HepG2 (cell line): ENCODE measurements around the gene FBLL1. TPM values are rescaled to one million over a fixed set of nuclear protein-coding genes. Genes with fewer than 3 reads are reported as not detected.

Source experiments
- DRAP1 ChIP-seq: IDR thresholded peaks from 2 replicates; pipeline ENCODE4 v1.6.1; 2016; ENCODE audit warnings: missing genetic modification reagents, missing compliant biosample characterization
- MAFG ChIP-seq: sonication (generic); formaldehyde crosslinking; IDR thresholded peaks from 2 replicates; pipeline ENCODE4 v1.5.1; 2020; ENCODE audit warnings: mild to moderate bottlenecking, missing genetic modification reagents
- RBM39 ChIP-seq: fragments of 200-400 bp; formaldehyde crosslinking; IDR thresholded peaks from one replicate; pipeline ENCODE4 v1.6.1; 2018; ENCODE audit warnings: antibody characterized with exemption, mild to moderate bottlenecking, low read depth, low read length; ENCODE audit not compliant: poor library complexity, severe bottlenecking
- SNAPC5 ChIP-seq: sonication (generic); formaldehyde crosslinking; IDR thresholded peaks from 2 replicates; pipeline ENCODE4 v1.8.1; 2023; ENCODE audit warnings: mild to moderate bottlenecking, missing genetic modification reagents, borderline replicate concordance
- SOX5 ChIP-seq: IDR thresholded peaks from 2 replicates; pipeline ENCODE4 v1.6.1; 2016; ENCODE audit warnings: borderline replicate concordance
- SRY ChIP-seq: sonication (generic); formaldehyde crosslinking; IDR thresholded peaks from 2 replicates; pipeline ENCODE4 v1.8.0; 2022; ENCODE audit warnings: mild to moderate bottlenecking, missing genetic modification reagents
- SYNCRIP ChIP-seq: fragments of 200-400 bp; formaldehyde crosslinking; IDR thresholded peaks from 2 replicates; pipeline ENCODE4 v1.6.1; 2018; ENCODE audit warnings: mild to moderate bottlenecking, low read depth, low read length; ENCODE audit not compliant: insufficient read depth
- TBX2 ChIP-seq: sonication (generic); formaldehyde crosslinking; IDR thresholded peaks from 2 replicates; pipeline ENCODE4 v1.5.0; 2020; ENCODE audit warnings: missing genetic modification reagents, mild to moderate bottlenecking, borderline replicate concordance
- USF2 ChIP-seq, 2 experiments: sonication (generic) in 1 of 2; formaldehyde crosslinking in 1 of 2; IDR thresholded peaks; 2 replicates each; pipeline versions ENCODE4 v1.5.1 to v1.6.1; 2011 to 2020; ENCODE audit warnings: borderline replicate concordance in 1 of 2, low read depth in 1 of 2, low read length in 1 of 2, mild to moderate bottlenecking in 1 of 2, missing genetic modification reagents in 1 of 2, moderate library complexity in 1 of 2
- ZC3H4 ChIP-seq: sonication (generic); formaldehyde crosslinking; IDR thresholded peaks from 2 replicates; pipeline ENCODE4 v1.4.0; 2020; ENCODE audit warnings: missing genetic modification reagents, borderline replicate concordance
- ZNF367 ChIP-seq: sonication (generic); formaldehyde crosslinking; IDR thresholded peaks from 2 replicates; pipeline ENCODE4 v1.4.0; 2020; ENCODE audit warnings: missing genetic modification reagents, borderline replicate concordance
- ZNF501 ChIP-seq: sonication (generic); formaldehyde crosslinking; IDR thresholded peaks from 2 replicates; pipeline ENCODE4 v1.5.1; 2020; ENCODE audit warnings: mild to moderate bottlenecking, moderate library complexity, missing genetic modification reagents
- ZNF710 ChIP-seq: sonication (generic); formaldehyde crosslinking; IDR thresholded peaks from 2 replicates; pipeline ENCODE4 v1.5.0; 2020; ENCODE audit warnings: mild to moderate bottlenecking, missing genetic modification reagents, borderline replicate concordance
- ZNF781 ChIP-seq: sonication (generic); formaldehyde crosslinking; IDR thresholded peaks from 2 replicates; pipeline ENCODE4 v1.5.1; 2020; ENCODE audit warnings: borderline replicate concordance, mild to moderate bottlenecking, missing genetic modification reagents; ENCODE audit errors: not compliant biosample characterization
- polyA plus RNA-seq, 8 experiments: library from polyadenylated mRNA; depleted of rRNA in 3 of 8; stranded (reverse) in 7 of 8; unstranded in 1 of 8; fragments of >200 nt; fragmentation: Illumina TruSeq in 4 of 8; extraction: Trizol in 4 of 8; gene quantifications; 2 replicates each; pipeline versions ENCODE4 v1.2.1 to v1.2.3, GENCODE V29; 2011 to 2016; ENCODE audit warnings: low read depth in 4 of 8, missing spikeins in 1 of 8, mixed read lengths in 1 of 8; ENCODE audit not compliant: insufficient read depth in 1 of 8
- total RNA-seq, 5 experiments: library from RNA; depleted of rRNA; stranded (reverse); fragments of >200 nt; fragmentation: Illumina TruSeq; extraction: Trizol; gene quantifications; 2 replicates each; pipeline ENCODE4 v1.2.3, GENCODE V29; 2016; ENCODE audit warnings: low read depth in 1 of 5
- TF ChIP-seq, protein P1 (sequence below): IDR thresholded peaks from 2 replicates; pipeline ENCODE4 v1.6.1; 2016; ENCODE audit warnings: low read depth, missing genetic modification reagents, missing compliant biosample characterization
- TF ChIP-seq, protein P2 (sequence below): sonication (generic); formaldehyde crosslinking; IDR thresholded peaks from 2 replicates; pipeline ENCODE4 v1.8.0; 2022; ENCODE audit warnings: missing genetic modification reagents, low read depth, mild to moderate bottlenecking, borderline replicate concordance

FBLL1 gene
- total and polyA plus RNA-seq, 2 of the 13 experiments (the other 11 are each of a cell fraction or from before 2014, with no cell fraction given), result 0.17 to 0.18 TPM

- TF ChIP-seq, protein P1, sequence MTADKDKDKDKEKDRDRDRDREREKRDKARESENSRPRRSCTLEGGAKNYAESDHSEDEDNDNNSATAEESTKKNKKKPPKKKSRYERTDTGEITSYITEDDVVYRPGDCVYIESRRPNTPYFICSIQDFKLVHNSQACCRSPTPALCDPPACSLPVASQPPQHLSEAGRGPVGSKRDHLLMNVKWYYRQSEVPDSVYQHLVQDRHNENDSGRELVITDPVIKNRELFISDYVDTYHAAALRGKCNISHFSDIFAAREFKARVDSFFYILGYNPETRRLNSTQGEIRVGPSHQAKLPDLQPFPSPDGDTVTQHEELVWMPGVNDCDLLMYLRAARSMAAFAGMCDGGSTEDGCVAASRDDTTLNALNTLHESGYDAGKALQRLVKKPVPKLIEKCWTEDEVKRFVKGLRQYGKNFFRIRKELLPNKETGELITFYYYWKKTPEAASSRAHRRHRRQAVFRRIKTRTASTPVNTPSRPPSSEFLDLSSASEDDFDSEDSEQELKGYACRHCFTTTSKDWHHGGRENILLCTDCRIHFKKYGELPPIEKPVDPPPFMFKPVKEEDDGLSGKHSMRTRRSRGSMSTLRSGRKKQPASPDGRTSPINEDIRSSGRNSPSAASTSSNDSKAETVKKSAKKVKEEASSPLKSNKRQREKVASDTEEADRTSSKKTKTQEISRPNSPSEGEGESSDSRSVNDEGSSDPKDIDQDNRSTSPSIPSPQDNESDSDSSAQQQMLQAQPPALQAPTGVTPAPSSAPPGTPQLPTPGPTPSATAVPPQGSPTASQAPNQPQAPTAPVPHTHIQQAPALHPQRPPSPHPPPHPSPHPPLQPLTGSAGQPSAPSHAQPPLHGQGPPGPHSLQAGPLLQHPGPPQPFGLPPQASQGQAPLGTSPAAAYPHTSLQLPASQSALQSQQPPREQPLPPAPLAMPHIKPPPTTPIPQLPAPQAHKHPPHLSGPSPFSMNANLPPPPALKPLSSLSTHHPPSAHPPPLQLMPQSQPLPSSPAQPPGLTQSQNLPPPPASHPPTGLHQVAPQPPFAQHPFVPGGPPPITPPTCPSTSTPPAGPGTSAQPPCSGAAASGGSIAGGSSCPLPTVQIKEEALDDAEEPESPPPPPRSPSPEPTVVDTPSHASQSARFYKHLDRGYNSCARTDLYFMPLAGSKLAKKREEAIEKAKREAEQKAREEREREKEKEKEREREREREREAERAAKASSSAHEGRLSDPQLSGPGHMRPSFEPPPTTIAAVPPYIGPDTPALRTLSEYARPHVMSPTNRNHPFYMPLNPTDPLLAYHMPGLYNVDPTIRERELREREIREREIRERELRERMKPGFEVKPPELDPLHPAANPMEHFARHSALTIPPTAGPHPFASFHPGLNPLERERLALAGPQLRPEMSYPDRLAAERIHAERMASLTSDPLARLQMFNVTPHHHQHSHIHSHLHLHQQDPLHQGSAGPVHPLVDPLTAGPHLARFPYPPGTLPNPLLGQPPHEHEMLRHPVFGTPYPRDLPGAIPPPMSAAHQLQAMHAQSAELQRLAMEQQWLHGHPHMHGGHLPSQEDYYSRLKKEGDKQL (CRISPR knock-in tag), result no peak
- TF ChIP-seq SYNCRIP (no peak), SOX5 (CRISPR knock-in tag) (peak; percentile 49; the same call in 1 of the 2 replicates), ZNF367 (CRISPR knock-in tag) (no peak), ZC3H4 (CRISPR knock-in tag) (no peak), ZNF781 (CRISPR knock-in tag) (peak; percentile 21), RBM39 (peak; percentile 52), SRY (CRISPR knock-in tag) (no peak; the same call in 1 of the 2 replicates), DRAP1 (CRISPR knock-in tag) (peak; percentile 79; the same call in 1 of the 2 replicates), USF2 (IDR thresholded peaks at IDR 0.05; ENCODE audit: low read depth, low read length) (no peak), USF2 (CRISPR knock-in tag; IDR thresholded peaks at IDR 0.05; ENCODE audit: borderline replicate concordance) (peak; percentile 35; the same call in 1 of the 2 replicates), TBX2 (peak; percentile 82), SNAPC5 (CRISPR knock-in tag) (no peak), ZNF710 (CRISPR knock-in tag) (peak; percentile 78; the same call in 1 of the 2 replicates), ZNF501 (CRISPR knock-in tag) (peak; percentile 72; the same call in 1 of the 2 replicates), MAFG (CRISPR knock-in tag) (no peak)
- TF ChIP-seq, protein P2, sequence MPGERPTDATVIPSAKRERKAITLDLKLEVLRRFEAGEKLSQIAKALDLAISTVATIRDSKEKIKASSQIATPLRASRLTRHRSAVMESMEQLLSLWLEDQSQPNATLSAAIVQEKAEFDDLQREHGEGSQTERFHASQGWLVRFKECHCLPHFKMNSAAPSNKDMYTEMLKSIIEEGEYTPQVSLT (CRISPR knock-in tag), result no peak
Observed at GRCh38 chr5:168486136-168486879, 42.8 kb upstream of the FBLL1 start, which contains the start of gene RARS1 (continued).
